Activated CD8-positive, alpha-beta T cell treated with anti-CD3 and anti-CD28 coated beads, Interleukin-2, amount 10 ng/mL, durations not matched to agents 7 days and 5 days (primary cell): Measurements from ENCODE around the gene RNF168. TPM values are rescaled to one million over a fixed set of nuclear protein-coding genes. Genes with fewer than 3 reads are reported as not detected.
"Not testable (repeated sequence)": the region's sequence is repeated elsewhere in the genome, so short reads cannot be mapped to it uniquely, and the experiment has no call there.

Experiments used
- ATAC-seq: fragments of 150-1000 bp; cut with Tn5 transposase; one replicate; pipeline ENCODE4 v1.10.0; 2021; ENCODE audit warnings: moderate library complexity
- CTCF ChIA-PET: fragments of 350-600 bp; sonication (Branson Sonifier 250); formaldehyde crosslinking; loops from one replicate; lab custom pipeline; 2021; ENCODE audit warnings: antibody characterized with exemption; lab: Charles Lee
- POLR2A ChIA-PET: fragments of 350-600 bp; sonication (Branson Sonifier 250); formaldehyde crosslinking; loops from one replicate; lab custom pipeline; 2021; ENCODE audit warnings: antibody characterized with exemption; lab: Charles Lee
- DNase-seq: peaks from one replicate; pipeline ENCODE4 v3.0.0-alpha.2; 2020
- H3K27ac Mint-ChIP-seq: one replicate; pipeline ENCODE4 v1.8.0; 2021; ENCODE audit warnings: mild to moderate bottlenecking, mixed read lengths
- H3K27me3 Mint-ChIP-seq: one replicate; pipeline ENCODE4 v1.8.0; 2021; ENCODE audit warnings: low read depth, mixed read lengths
- H3K36me3 Mint-ChIP-seq: one replicate; pipeline ENCODE4 v1.8.0; 2021; ENCODE audit warnings: low read depth, mixed read lengths
- H3K4me1 Mint-ChIP-seq: one replicate; pipeline ENCODE4 v1.8.0; 2021; ENCODE audit warnings: low read depth, mixed read lengths
- H3K4me3 Mint-ChIP-seq: one replicate; pipeline ENCODE4 v1.8.0; 2021; ENCODE audit warnings: mild to moderate bottlenecking, mixed read lengths
- H3K9me3 Mint-ChIP-seq: one replicate; pipeline ENCODE4 v1.8.0; 2022; ENCODE audit warnings: mixed read lengths; ENCODE audit not compliant: insufficient read depth
- total RNA-seq, 2 experiments: library from RNA; stranded (reverse); gene quantifications; one replicate each; pipeline ENCODE4 v1.2.3, GENCODE V29; 2021

RNF168 gene, protein sequence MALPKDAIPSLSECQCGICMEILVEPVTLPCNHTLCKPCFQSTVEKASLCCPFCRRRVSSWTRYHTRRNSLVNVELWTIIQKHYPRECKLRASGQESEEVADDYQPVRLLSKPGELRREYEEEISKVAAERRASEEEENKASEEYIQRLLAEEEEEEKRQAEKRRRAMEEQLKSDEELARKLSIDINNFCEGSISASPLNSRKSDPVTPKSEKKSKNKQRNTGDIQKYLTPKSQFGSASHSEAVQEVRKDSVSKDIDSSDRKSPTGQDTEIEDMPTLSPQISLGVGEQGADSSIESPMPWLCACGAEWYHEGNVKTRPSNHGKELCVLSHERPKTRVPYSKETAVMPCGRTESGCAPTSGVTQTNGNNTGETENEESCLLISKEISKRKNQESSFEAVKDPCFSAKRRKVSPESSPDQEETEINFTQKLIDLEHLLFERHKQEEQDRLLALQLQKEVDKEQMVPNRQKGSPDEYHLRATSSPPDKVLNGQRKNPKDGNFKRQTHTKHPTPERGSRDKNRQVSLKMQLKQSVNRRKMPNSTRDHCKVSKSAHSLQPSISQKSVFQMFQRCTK
- 10 to 100 TPM; 35.2 to 39.3 TPM for total RNA-seq

DNA sequence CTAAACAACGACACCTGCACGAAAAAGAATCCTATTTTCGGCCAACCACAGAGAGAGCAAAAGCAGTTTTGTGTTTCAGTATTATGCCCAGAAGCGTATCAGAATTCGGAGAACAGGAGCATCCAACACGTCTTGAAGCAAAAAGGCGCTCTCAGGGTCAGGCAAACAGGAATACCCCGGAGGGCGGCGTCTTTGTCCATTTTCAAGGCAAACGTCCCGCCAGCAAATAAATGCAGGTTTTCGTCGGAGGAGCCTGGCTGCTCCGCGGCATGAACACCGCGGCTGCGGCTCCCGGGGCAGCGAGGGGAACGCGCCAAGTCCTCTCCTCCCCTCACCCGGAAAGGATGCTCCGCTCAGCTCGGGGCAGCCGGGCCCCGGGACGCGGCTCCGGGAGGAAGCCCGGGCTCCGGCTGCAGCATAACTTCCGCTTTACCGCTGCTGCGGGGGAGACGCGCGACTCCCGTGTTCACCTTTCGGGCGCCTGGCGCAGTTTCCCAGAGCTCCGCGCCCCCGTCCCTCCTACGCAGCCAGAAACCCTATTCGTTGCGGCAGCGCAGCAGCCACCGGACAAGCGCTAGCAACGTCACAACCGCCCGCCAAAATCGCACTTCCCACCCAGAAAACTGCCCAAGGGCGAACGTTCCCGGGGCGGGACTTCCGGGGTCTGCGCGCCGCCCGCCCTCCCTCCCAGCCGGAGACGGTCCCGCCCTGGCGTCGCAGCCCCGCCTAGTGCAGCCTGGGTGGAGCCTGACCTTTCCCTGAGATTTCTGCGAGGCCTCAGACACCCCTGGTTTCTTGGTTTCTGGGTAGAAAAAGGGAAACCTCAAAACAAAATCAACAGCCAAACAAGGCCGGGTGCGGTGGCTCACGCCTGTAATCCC, at the start of gene RNF168:
Gene RNF168 (minus strand): TSS at position 573 of the 881 bp plus-strand sequence. CDS start 595 bp downstream, outside the sequence.
- POLR2A ChIA-PET = interaction anchor here (0.6 to 1.5 kb wide), 9 partner anchors 11 to 706 kb away, joined by 3 to 7 read pairs (median 5); partner anchors contain the start of genes DYNLT2B, FBXO45, UBXN7 and WDR53
- H3K4me3 Mint-ChIP-seq = peak within 1 kb of the TSS; percentile 93
- H3K27ac Mint-ChIP-seq = peak within 1 kb of the TSS; percentile 95
- peaks cover 11% of the 10 kb centered on the region for H3K27me3 Mint-ChIP-seq
- peaks cover 14% of the 10 kb centered on the region for H3K9me3 Mint-ChIP-seq
- H3K36me3 Mint-ChIP-seq = peaks cover 35% of the 10 kb centered on the region
- ATAC-seq (peak; percentile 85), DNase-seq (peak; percentile 95)
- CTCF ChIA-PET = interaction anchor here (1.5 kb wide), 1 partner anchor 25 kb away, joined by 5 read pairs; no protein-coding TSS in a partner anchor
- H3K4me1 Mint-ChIP-seq = peaks cover 28% of the 10 kb centered on the region

DNA sequence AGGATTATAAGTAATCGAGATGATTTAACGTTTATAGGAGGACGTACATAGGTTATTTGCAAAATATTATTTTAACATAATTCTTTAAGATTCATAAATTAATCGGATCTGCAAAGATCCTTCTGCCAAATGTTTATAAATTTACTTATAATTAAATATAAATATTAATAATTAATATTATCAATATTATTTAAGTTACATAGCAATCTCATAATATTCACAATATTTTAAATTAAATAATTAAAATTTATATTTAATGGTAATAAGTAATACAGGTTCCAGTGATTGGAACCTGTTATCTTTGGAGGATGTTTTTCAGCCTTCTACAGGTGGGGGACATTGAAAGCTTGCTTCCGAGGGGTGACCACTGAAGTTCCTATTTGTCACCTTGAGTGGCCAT, 48.7 kb upstream of the RNF168 start:
- no peak overlapping the region for H3K4me3 Mint-ChIP-seq
- POLR2A ChIA-PET = no interaction called here
- H3K36me3 Mint-ChIP-seq = peaks cover 21% of the 10 kb centered on the region
- H3K4me1 Mint-ChIP-seq = no peaks in the 10 kb centered on the region
- H3K27ac Mint-ChIP-seq = no peak overlapping the region
- DNase-seq (no peak), ATAC-seq (no peak)
- H3K9me3 Mint-ChIP-seq = peaks cover 12% of the 10 kb centered on the region
- CTCF ChIA-PET = no interaction called here
- peaks cover 3% of the 10 kb centered on the region for H3K27me3 Mint-ChIP-seq

DNA sequence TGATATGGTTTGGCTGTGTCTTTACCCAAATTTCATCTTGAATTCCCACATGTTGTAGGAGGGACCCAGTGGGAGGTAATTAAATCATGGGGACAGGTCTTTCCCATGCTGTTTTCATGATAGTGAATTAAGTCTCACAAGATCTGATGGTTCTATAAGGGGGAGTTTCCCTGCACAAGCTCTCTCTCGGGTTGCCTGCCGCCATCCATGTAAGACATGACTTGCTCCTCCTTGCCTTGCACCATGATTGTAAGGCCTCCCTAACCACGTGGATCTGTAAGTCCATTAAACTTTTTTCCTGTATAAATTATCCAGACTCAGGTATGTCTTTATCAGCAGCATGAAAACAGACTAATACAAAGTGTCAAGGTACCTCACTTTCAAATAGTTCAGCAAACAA, 46.6 kb upstream of the RNF168 start:
- H3K4me3 Mint-ChIP-seq, CTCF ChIA-PET, H3K27me3 Mint-ChIP-seq, POLR2A ChIA-PET, H3K27ac Mint-ChIP-seq, H3K4me1 Mint-ChIP-seq, DNase-seq, ATAC-seq: not testable (repeated sequence)
- peaks cover 12% of the 10 kb centered on the region for H3K9me3 Mint-ChIP-seq
- H3K36me3 Mint-ChIP-seq = peaks cover 19% of the 10 kb centered on the region

DNA sequence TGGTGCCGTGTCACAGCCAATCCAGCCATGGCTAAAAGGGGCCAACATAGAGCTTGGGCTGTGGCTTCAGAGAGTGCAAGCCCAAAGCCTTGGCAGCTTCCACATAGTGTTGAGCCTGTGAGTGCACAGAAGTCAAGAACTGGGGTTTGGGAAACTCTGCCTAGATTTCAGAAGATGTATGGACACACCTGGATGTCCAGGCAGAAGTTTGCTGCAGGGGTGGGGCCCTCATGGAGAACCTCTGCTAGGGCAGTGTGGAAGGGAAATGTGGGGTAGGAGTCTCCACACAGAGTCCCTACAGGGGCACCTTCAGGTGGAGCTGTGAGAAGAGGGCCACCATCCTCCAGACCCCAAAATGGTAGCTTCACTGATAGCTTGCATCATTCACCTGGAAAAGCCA, 45.7 kb upstream of the RNF168 start:
- POLR2A ChIA-PET, H3K4me3 Mint-ChIP-seq, ATAC-seq, CTCF ChIA-PET, H3K27me3 Mint-ChIP-seq, DNase-seq, H3K27ac Mint-ChIP-seq, H3K4me1 Mint-ChIP-seq: not testable (repeated sequence)
- Mint-ChIP-seq H3K9me3 (peaks cover 12% of the 10 kb centered on the region), H3K36me3 (peaks cover 16% of the 10 kb centered on the region)

DNA sequence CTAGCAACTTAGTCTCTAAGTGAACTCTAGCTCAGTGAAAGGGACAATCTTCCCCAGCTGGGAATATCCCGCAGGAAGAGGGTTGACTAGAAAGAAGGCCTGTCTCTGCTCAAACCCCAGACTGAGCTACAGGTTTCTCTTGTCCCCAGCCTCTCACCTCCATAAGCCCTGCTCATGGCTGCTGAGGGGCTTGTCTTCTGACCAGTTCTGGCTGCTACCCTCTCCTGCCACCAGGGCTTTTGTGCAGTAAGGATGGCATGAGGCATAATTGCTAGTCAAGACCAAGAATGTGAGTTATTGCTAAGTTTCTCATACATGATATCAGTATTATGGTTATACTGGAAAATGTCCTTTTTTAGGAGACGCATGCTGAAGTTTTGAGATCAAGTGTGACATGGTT, 43.5 kb upstream of the RNF168 start:
- no peak for DNase-seq
- ChIA-PET CTCF (interaction anchor here (1.1 to 1.8 kb wide), 3 partner anchors 18 to 24 kb away, joined by 3 to 5 read pairs (median 5); no protein-coding TSS in a partner anchor), POLR2A (no interaction called here)
- Mint-ChIP-seq H3K36me3 (peaks cover 14% of the 10 kb centered on the region), H3K4me1 (no peaks in the 10 kb centered on the region), H3K4me3 (no peak overlapping the region), H3K9me3 (peaks cover 12% of the 10 kb centered on the region), H3K27ac (no peak overlapping the region), H3K27me3 (peaks cover 8% of the 10 kb centered on the region)
- ATAC-seq = no peak

DNA sequence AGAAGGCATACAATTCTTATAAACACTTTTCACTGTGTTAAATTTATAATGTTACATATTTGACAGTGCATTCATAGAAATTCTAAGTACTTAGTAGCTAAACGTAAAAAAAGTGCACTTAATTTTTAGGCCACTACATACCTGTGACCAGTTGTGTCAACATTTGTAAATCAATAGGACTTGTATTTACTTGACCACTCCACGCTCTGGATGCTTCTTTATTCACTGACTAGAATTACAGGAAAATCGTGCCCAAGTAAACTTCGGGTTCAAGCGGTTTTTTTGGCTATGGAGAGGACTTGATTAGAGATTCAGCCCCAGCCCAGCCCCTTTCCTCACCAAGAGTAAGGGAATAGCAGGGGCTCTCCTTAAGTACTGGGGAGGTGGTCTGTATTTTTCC, 43.0 kb upstream of the RNF168 start:
- Mint-ChIP-seq H3K4me1 (no peaks in the 10 kb centered on the region), H3K9me3 (peaks cover 12% of the 10 kb centered on the region), H3K27ac (no peak overlapping the region), H3K27me3 (peaks cover 8% of the 10 kb centered on the region), H3K36me3 (peaks cover 12% of the 10 kb centered on the region), H3K4me3 (no peak overlapping the region)
- no peak for DNase-seq
- ChIA-PET CTCF (interaction anchor here (1.2 to 1.8 kb wide), 2 partner anchors 18 to 24 kb away, joined by 5 read pairs; no protein-coding TSS in a partner anchor), POLR2A (no interaction called here)
- ATAC-seq = no peak

DNA sequence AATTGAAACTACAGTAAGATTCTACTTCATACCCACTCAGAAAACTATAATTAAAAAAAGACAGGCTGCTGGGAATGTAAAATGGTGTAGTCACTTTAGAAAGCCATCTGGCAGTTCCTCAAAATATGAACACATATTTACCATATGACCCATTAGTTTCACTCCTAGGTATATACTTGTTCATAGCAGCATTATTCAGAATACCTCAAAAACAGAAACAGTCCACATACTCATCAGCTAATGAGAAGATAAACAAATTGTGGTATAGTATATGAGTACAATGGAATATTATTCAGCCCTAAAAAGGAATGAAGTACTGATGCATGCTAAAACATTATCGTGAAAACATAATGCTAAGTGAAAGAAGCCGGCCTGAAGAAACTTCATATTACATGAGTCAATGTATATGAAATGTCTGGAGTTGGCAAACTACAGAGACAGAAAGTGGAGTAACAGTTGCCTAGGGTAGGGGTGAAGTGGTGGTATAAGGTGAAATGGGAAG, 41.0 kb upstream of the RNF168 start:
- no peak overlapping the region for H3K4me3 Mint-ChIP-seq
- H3K27ac Mint-ChIP-seq = no peak overlapping the region
- POLR2A ChIA-PET = no interaction called here
- DNase-seq (no peak), ATAC-seq (no peak)
- no peaks in the 10 kb centered on the region for H3K4me1 Mint-ChIP-seq
- H3K27me3 Mint-ChIP-seq = peaks cover 8% of the 10 kb centered on the region
- peaks cover 9% of the 10 kb centered on the region for H3K36me3 Mint-ChIP-seq
- H3K9me3 Mint-ChIP-seq = peaks cover 12% of the 10 kb centered on the region
- CTCF ChIA-PET = interaction anchor here (1.2 kb wide), 1 partner anchor 16 kb away, joined by 4 read pairs; no protein-coding TSS in a partner anchor

DNA sequence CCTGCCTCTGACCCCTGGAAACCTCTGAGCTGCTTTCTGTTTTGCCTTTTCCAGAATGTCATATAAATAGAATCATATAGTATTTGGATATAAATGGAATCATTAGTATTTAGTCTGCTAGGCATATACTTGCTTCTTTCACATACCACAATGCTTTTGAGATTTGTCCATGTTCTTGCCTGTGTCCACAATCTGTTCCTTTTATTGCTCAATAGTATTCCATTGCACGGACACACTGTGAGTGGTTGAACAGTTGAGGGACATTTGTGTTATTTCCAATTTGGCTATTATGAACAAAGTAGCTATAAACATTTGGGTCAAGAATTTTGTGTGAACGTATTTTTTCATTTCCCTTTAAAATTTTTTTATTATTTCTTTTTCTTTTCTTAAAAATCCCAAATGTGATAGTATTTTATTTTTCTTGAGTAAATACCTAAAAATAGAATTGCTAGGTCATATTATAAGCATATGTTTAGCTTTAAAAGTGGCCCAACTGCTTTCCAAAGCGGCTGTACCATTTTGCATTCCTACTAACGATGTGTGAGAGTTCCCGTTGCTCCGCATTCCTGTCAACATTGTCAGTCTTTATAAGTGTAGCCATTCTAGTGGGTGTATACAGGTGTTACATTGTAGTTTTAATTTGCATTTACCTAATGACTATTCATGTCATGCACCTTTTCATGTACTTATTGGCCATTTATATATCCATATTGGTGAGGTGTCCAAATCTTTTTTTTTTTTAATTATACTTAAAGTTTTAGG, 38.3 kb upstream of the RNF168 start:
- H3K36me3 Mint-ChIP-seq = no peaks in the 10 kb centered on the region

DNA sequence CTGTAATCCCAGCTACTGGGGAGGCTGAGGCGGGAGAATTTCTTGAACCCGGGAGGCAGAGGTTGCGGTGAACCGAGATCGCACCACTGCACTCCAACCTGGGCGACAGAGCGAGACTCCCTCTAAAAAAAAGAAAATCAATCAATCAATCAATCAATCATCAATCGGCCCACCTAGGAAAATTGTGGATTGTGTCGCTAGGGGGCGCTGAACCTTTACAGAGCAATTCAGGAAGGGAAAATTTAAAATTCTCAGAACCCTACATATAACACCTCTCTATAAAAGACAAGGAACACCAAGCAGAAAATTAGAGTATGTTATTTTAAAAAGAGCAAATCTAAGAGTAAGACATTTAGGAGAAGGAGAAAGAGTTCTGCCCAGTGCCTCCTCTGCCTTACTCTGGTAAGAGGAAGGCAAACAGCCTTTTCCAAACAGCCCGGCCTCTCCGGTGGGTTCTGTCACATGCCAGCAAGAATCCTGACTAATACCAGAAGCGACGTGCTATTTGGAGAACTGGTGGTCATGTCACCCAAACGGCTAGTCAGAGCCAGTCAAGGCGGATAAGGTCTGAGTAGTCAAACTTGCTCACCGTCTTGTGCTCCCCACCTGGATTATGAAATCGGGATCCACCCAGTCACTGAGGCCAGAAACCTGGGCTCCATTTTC, 33.9 kb upstream of the RNF168 start:
- ATAC-seq = peak; percentile 39

More for the DNA sequence above, 38.3 kb upstream of the RNF168 start:
- no peak for DNase-seq
- Mint-ChIP-seq H3K27ac (no peak overlapping the region), H3K4me3 (no peak overlapping the region), H3K9me3 (no peaks in the 10 kb centered on the region), H3K27me3 (peaks cover 5% of the 10 kb centered on the region), H3K4me1 (peaks cover 3% of the 10 kb centered on the region)
- no peak for ATAC-seq
- ChIA-PET POLR2A (no interaction called here), CTCF (no interaction called here)

DNA sequence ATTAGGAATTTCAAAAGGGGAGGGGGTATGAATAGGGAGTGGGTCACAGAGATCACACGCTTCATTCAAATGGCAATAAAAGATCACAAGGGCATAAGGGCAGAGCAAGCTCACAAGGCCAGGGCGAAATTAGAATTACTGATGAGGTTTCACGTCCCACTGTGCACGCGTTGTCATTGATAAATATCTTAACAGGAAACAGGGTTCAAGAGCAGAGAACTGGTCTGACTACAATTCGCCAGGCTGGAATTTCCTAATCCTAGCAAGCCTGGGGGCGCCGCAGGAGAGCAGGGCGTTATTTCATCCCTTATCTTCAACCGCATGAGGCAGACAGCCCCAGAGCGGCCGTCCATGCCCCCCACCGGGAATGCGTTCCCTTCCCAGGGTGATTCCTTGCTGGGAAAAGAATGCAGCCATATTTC, 29.7 kb upstream of the RNF168 start:
- Mint-ChIP-seq H3K4me3 (no peak overlapping the region), H3K9me3 (peaks cover 3% of the 10 kb centered on the region), H3K27me3 (peaks cover 12% of the 10 kb centered on the region), H3K36me3 (no peaks in the 10 kb centered on the region), H3K27ac (no peak overlapping the region), H3K4me1 (peaks cover 11% of the 10 kb centered on the region)
- DNase-seq (no peak), ATAC-seq (no peak)
- POLR2A ChIA-PET = no interaction called here
- CTCF ChIA-PET = interaction anchor here (1.2 kb wide), 1 partner anchor 11 kb away, joined by 6 read pairs; no protein-coding TSS in a partner anchor

More for the DNA sequence above, 33.9 kb upstream of the RNF168 start:
- ChIA-PET CTCF (interaction anchor here (0.6 to 2.2 kb wide), 6 partner anchors 8 to 262 kb away, joined by 3 to 11 read pairs (median 4); no protein-coding TSS in a partner anchor), POLR2A (no interaction called here)
- Mint-ChIP-seq H3K4me1 (peaks cover 3% of the 10 kb centered on the region), H3K36me3 (no peaks in the 10 kb centered on the region), H3K9me3 (no peaks in the 10 kb centered on the region), H3K27me3 (peaks cover 7% of the 10 kb centered on the region), H3K4me3 (no peak overlapping the region), H3K27ac (no peak overlapping the region)
- DNase-seq = peak; percentile 76
